T follicular helper cell (primary cell): ENCODE data around the gene TMEM121.

Experiments used
- DNase-seq: peaks from one replicate; pipeline ENCODE4 v3.0.0-alpha.2; 2020; ENCODE audit warnings: low read depth

The TMEM121 gene

GRCh38 chr14:105498430-105499255, 27.7 kb upstream of the TMEM121 start:
- DNase-seq, result no peak

GRCh38 chr14:105499256-105500035, 26.9 kb upstream of the TMEM121 start:
- no peak for DNase-seq

GRCh38 chr14:105500036-105500725, 26.2 kb upstream of the TMEM121 start:
- DNase-seq, result no peak

- no peak for DNase-seq
Measured at GRCh38 chr14:105500726-105501101, 25.7 kb upstream of the TMEM121 start.

DNA sequence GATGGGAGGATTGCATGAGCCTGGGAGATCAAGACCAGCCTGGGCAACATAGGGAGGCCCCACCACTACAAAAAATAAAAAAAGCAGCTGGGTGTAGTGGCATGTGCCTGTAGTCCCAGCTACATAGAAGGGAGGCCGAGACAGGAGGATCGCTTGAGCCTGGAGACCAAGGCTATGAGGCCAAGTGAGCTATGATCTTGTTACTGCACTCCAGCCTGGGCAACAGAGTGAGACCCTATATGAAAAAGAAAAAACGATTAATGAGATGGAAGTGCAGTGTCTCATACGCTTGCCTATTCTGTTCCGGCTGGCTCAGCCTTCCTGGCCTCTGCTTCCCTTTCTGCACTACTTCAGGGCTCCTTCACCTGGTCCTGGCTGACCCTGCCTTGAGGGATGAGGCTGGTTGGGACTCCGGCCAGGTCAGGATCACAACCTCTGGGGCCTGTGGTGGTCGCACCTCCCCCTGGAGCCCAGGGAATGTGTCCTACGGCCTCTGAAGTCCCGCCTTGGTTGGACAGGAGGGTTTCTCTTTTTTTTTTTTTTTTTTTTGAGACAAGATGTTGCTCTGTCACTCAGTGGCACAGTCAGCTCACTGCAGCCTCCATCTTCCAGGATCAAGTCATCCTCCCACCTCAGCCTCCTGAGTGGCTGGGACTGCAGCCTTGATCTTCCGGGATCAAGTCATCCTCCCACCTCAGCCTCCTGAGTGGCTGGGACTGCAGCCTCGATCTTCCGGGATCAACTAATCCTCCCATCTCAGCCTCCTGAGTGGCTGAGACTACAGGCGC, 24.7 kb upstream of the TMEM121 start:
- no peak for DNase-seq

DNA sequence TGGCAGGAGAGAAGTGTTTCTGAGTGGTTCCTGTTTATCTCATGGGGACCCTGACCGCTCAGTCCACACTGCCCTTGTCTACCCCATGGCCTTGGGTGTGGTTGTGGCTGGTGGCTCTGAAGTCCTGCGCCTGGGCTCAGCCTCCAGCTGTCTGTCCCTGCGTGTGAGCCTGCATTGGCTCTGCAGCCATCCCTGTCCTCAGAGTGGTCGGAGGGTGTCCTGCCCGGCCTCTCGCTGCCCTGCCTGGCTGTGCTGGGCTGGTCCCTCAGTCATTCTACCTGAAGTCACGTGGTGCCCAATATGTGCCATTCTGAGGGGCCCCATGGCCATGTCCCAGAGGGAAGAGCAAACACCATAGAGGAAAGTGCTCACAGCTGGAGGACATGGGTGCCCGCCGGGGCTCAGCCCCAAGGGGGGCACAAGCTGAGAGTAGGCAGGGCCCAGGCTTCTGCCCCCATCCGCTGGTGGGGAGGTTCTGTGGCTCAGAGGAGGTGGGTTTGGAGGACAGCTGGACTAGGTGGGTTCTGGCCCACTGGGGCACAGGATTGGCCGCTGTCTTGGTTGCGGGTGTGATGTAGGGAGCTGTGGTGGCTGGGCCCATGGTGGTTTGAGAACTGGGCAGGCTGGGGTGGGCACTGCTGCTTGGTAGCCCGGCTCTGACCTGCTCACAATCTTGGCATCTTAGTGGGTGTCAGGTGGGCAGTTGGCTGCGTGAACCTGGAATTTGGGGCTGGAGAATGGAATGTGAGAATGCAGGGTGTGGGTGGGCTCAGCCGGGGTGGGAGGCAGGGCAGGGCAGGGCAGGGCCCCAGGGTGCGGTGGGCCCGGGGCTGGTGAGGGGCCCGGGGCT, 23.7 kb upstream of the TMEM121 start:
- no peak for DNase-seq

GRCh38 chr14:105503296-105503640, 23.1 kb upstream of the TMEM121 start:
- DNase-seq, result no peak

GRCh38 chr14:105503935-105504692, 22.3 kb upstream of the TMEM121 start:
- DNase-seq, result no peak

DNA sequence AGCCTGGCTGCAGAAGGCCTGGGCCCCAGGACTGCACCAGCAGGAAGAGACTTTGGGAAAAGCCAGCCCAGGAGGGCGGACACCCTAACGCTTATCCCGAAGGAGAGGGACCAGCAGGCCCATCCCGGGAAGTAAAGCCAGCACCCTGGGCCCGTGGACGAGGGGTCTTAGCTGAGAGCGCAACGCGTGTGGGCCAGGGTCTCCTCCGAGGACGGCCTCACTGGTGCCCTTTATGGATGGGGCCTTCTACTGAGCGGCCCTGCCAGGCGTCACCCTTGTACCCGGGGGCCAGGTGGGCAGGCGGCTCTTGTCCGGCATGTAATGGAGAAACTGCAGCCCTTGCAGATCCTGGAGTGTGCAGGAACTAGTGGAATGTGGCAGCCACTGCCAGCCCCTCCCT, 21.3 kb upstream of the TMEM121 start:
- DNase-seq, result no peak

DNA sequence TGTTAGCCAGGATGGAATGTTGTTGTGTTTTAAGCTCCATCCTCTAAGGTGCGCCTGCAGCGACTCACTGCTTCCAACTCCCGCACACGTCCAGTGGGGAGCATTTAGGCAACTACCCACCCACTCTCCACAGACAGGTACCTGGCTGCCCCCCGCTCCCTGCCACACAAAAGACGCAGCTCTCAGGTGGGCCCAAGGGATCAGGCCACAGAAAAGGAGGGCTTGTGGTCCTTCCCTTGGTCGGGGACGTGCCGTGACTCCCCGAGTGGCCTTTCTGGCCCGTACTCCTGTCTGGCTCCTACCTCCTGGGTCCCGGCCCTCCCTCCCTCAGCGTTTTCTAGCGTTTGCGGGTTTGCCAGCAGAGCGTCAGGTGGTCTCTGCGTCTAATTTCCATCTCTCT, 19.1 kb upstream of the TMEM121 start:
- no peak for DNase-seq

DNA sequence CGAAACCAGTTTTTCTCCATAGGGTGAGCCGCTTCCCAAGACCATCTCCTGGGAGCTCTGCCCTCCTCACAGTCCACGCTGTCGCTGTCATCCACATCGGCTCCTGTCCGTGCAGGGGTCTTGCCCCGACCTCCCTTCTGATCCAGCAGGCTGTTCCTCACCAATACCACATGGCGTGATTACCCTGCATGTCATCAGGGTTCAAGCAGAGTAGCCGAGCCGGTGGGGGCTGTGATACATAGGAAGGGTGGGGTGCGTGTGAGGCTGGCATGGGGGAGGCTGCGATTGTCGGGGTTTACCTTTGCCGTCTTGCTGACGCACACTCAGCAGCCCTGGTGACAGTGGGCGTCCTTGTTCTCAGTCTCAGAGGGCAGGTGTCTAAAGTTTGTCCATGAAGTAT, 18.3 kb upstream of the TMEM121 start:
- DNase-seq, result no peak

DNA sequence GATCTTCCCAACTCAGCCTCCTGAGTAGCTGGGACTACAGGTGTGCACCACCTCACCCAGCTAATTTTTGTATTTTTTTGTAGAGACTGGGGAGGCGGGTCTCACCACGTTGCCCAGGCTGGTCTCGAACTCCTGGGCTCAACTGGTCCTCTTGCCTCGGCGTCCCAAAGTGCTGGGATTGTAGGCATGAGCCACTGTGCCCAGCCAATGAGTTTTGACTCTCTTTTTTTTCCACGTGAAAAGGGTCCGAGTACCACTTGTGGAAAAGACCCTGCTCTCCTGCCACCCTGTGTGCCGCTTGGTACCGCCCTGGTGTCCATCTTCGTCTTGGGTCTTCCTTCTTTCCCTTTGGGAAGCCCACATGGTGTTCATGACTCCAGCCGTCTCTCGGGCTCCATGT, 17.8 kb upstream of the TMEM121 start:
- no peak for DNase-seq

DNA sequence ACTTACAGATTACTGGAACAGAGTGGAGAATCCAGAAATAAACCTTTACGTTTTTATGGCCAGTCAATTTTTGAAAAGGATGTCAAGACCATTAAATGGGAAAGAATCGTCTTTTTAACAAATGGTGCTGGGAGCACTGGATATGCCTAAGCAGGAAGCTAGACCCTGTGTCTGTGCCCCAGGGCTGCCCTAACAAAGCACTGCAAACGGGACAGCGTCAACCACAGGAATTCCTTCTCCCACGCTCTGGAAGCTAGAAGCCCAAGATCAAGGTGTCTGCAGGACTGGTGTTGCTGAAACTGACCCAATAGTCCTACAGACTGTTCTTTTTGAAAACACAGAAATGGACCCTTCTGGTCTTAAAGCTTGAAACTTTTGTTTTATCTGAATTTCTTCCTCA, 9.3 kb upstream of the TMEM121 start:
- DNase-seq, result no peak

DNA sequence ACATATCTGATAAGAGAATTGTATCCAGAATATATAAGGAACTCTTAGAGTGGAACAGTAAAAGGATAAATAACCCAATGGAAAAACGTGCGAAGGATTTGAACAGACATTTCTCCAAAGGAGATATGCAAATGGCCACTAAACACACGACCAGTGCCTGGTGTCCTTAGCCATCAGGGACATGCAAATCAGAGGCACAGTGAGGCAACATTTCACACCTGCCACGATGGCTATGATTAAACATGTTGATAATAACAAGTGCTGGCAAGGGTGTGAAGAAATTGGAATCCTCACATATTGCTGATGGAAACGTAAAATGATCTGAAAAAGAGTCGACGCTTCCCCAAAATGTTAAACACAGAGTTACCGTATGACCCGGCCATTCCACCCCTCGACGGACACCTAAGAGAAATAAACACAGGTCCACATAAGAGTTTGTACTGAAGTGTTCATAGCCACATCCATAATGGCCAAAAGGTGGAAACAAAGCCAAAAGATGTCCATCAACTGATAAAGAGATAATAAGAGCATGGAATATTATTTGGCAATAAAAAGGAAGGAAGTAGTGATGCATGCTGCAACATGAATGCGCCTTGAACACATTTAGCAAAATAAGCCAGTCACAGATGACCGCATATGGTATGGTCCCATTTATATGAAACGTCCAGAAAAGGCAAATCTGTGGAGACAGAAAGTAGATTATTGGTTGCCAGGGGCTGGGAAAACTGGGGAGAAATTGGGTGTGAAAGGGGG, 6.3 kb upstream of the TMEM121 start:
- DNase-seq, result no peak

DNA sequence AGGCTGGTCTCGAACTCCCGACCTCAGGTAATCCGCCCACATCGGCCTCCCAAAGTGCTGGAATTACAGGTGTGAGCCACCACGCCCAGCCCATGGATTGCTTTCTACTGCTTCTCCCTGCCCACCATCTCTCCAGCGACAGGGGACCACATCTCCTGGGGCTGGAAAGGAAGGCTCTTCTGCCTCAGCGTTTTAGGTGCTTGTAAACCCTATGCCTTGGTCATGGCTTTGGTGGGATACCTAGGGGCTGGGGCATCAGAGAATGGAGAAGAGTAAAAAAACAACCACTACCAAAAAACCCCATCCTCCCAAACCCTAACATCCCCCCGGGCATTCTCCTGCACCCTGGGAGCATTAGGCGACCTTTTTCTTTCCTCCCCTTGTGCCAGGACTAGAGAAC, 1.1 kb upstream of the TMEM121 start:
- DNase-seq, result no peak

DNA sequence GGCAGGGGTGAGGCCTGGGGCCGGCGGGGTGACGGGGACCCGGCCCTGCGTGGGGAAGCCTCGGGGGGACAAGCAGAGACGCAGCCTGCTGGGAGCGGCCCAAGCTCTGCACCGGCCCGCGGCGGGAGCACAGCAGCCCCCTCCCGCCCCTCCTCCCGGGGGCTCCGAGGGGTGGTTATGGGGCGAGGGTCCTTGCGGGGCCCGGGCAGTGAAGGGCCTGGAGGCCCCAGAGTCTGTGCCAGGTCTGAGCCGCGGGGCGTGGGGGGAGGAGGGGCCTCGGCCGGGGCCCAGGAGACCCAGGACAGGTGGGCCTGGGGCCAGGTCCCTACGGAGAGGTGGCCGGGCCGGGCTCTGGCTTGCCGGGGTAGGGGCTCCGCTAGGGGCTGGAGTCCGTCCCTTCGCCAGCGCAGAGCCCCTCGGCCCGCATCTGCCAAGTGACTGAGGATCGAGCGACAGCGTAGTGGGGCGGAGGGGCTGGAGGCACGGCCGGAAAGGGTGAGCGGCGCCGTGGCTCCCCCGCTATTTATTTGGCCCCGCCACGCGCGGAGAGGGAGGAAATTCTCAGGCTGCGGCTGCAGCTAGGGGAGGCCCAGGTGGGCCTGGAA, 495 bp downstream of the TMEM121 start:
- no peak for DNase-seq

DNA sequence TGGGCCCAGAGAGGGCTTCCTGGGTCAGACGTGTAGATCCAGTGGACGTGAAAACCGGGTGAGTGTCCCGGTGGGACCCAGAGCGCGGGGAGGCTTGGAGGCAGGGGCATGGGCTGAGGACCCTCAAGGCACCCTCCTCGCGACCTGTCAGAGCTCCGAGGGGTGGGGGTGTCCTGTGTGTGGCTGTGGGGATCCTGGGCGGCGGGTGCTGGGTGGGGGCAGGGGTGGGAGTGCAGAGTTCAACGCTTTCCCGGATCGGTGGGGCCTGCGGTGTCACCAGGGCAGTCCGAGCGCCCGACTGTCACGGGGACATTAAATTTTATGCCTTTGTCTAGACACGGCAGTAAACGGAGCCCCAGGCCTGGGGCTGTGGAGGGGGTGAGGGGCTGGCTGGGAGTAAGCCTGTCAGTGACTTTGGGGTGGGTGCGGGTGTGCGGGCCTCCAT, 1.0 kb downstream of the TMEM121 start:
- DNase-seq, result no peak

GRCh38 chr14:105527826-105528585, 1.6 kb downstream of the TMEM121 start:
- peak; percentile 70 for DNase-seq
